NCI-H345 treated with DMSO at 0.1 percent for 48 hours (cell line): ENCODE results near the gene TAPT1.

Experiments used
- DNase-seq: peaks from one replicate; lab custom pipeline; 2025; ENCODE audit not compliant: unreplicated experiment; lab: John Stamatoyannopoulos, UW

Gene TAPT1

DNA sequence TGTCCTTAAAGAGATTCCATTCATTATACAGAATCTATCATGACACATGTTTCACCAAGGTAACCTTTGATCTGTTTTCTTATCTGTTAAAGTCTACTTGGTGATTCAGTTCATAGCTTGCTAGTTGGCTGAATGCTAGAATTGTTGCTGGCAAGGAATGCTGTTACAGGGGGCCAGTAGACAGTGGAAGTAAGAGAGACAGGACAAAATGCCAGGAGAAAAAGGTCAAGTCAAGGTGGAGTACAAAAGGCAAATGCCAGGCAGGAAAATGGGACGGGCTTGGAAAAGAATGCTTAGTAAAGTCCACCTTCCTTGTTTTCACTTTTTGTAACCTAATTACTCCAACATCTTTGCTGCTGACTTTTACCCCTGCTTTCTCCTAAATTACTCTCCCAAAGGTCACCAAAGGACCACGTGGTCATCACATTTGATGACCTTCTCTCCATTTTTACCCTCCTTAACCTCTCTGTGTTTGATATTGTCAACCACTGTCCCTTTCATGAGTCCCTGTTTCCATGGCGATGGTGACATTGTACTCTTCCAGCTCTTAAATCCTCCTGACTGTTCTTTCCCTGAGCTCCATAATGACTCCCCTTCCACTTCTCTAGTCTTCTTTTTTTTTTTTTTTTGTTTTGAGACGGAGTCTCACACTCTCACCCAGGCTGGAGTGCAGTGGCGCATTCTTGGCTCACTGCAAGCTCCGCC is 24.5 kb upstream of the TAPT1 start:
- no peak for DNase-seq

GRCh38 chr4:16248605-16249004 is 22.3 kb upstream of the TAPT1 start:
- DNase-seq, result no peak

DNA sequence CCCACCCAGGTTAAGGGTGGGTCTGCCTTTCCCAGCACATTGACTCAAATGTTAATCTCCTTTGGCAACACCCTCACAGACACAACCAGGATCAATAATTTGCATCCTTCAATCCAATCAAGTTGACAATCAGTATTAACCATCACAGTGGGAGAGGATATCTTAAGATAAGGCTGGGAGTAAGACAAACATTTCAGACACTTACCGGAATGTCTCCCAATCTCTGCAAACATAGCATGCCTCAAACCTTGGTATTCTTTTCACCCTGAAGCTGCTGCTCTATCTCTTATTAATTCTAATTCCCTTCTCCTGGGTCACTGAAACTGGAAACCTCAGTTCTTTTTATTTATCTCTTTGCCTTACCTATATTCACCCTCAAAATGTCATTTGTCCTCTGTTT is 19.0 kb upstream of the TAPT1 start:
- no peak for DNase-seq

DNA sequence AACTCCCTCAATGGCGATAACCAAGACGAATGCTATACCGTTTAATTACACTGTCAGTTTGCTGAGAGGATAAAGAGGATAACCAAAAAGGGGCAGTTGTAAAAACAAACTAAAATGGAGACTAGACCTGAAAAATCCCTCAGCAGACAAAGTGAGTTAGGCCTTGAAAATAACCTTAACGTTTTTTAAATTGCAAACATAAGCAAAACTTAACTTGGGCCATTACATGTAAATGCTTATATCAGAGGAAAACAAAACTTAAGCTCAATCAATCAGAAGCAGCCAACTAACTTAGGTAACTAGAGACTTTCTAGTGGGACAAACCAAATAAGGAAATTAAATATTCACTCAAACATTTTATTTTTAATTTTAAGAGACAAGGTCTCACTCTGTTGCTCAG is 17.0 kb upstream of the TAPT1 start:
- no peak for DNase-seq

- DNase-seq, result no peak
Measured at GRCh38 chr4:16240300-16240699, 14.0 kb upstream of the TAPT1 start.

DNA sequence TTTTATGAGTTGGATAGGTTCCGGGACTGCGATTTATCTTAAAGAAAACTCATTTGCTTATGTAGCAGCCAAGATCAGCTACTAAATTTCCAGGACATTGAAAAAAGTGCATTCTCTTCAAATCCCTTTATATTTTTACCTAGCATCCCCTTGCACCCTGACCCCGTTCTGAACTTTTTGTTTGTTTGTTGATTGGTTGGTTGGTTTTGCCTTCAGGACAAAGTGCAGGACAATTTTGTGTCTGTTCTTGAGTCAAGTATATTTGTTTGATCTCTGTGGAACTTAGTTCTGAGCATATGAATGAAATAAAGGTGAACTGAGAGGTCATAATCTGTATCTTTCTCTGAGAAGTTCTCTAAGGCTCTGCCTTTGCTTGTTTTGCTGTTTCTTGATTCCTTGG is 12.8 kb upstream of the TAPT1 start:
- no peak for DNase-seq

DNA sequence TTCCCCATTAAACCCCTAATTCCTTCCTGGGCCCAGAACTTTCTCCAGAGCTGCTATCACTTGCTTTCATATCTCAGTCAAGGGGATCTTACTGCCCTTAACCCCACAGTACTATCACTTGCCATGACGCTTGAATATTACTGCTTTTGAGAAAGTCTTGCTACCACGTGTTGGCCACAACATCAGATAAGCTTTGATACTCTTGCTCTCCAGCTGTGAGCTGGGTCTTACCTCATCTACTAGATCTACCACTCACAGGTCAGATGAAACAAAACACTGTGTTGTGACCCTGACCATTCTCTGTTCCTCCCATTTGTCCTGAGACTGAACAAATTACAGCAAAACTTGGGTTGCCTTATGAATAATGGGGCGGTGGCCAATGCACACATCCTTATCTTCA is 12.1 kb upstream of the TAPT1 start:
- DNase-seq, result no peak

DNA sequence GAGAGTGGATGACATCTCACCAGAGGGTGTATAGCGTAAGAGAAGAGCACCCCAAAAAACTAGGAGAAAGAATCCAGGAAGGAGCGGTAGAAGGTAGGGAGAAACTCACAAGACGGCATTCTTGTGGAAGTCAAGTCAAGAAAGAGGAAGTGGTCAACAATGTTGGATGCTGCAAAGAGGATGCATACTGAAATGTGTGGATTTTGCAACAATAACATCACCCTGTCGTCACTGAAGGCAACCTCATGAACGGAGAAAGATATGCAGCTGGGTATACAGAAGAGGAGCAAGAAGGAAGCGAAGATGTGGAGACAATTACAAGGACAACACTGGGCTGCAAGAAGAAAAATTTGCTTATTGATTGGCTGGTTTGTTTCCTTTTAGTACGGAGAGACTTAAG is 11.4 kb upstream of the TAPT1 start:
- DNase-seq, result no peak

GRCh38 chr4:16236402-16237023 is 10.2 kb upstream of the TAPT1 start:
- no peak for DNase-seq

GRCh38 chr4:16235209-16235608 is 8.9 kb upstream of the TAPT1 start:
- no peak for DNase-seq

GRCh38 chr4:16233569-16234177 is 7.4 kb upstream of the TAPT1 start:
- no peak for DNase-seq

DNA sequence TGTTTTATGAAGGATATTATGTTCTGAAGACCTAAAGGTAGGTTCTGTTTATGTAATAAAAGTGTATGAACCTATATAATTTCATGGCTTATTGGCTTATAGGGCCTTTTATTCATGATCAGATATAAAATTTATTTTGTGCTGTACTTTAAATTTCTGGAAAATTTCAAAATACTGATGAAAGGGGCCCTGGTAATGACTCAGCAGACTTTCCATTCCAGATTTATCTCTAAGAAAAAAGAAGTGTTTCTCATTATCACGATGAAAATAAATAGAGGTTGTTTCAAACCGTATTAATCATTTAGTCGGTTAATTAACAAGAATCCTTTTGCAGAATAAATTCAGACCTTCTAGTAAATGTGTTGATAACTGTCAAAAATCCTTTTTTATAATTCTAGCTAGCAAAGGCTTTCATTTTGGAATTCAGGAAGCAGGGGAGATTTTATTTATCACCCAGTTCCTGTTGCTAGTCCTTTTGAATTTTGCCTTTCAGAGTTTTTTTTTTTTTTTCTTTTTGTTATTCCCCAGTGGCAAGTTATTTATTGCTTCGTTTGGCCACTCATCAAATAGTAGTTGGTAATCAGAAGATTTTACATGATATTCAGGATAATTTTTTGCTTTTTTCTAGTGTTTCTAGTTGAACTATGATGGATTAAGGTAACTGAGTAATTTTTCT is 5.4 kb upstream of the TAPT1 start:
- DNase-seq, result no peak

GRCh38 chr4:16230308-16230707 is 4.0 kb upstream of the TAPT1 start:
- DNase-seq, result no peak

DNA sequence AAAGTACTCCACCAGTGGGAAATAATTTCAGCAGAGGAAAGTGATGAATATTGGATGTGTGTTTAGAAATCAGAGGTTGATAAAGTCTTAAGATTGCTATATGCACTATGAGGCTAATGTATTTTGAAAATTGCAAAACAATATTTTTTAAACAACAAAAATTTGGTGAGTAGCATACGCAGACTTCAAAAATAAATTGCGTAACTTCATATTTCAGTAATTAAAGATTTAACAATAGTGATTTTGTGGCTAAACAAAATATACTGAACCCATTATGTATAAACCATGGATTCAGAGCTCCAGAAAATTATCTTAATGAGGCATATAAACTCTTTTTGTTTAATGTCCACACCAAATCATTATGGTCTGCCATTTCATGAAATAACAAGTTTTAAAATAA is 3.3 kb upstream of the TAPT1 start:
- DNase-seq, result no peak

GRCh38 chr4:16227462-16227868 is 1.2 kb upstream of the TAPT1 start:
- DNase-seq, result no peak

DNA sequence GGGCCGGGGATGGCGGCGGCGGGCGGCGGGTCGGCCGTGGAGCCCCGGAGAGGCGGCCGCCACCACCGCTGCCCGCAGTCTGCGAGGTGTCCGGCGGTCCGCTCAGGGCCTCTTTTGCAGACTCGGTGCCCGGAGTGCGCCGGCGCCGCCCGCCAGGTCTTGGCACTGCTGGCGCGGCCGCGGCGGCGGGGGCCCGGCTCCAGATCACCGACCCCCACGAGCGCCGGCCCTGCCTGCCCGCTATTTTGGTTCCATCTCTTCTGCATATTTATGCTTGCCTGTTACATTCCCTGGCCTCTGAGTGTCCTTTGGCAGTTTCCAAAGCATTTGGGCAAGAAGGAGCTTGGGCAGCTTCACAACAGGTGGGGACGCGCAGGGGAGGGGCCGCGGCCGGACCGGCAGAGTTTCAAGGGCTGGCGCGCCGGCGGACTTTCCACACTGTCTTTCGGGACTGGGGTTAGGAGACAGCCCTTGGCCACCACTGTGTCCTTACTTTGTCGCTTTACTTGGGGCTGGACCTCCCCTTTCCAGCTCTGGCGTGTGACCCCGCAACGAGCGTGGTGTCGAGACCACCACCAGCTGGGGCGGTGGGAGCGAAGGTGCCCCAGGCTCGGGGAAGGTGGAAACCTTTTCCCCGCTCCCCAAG is 668 bp upstream of the TAPT1 start:
- no peak for DNase-seq

- no peak for DNase-seq
Measured at GRCh38 chr4:16225167-16225862, 956 bp downstream of the TAPT1 start.

GRCh38 chr4:16224264-16225166 is 1.8 kb downstream of the TAPT1 start:
- DNase-seq, result no peak

GRCh38 chr4:16222957-16223527 is 3.2 kb downstream of the TAPT1 start:
- DNase-seq, result no peak

DNA sequence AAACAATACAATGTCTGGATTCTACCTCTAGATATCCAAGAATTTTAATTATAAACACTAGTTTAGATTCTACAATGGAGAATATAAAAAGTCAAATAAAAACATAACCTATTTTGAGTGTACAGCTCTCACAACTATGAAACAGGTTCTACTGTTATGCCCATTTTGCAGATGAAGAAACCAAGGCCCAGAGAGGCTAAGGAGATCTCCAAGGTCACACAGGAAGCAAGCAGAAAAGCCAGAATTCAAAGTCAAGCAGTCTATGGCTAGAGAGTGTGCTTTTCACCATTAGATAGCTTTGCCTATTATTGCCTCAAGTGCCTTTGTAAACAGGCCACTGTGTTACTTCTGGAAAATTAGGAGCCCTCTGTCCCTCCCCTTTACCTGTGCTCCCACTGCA is 7.3 kb downstream of the TAPT1 start:
- no peak for DNase-seq
